NAMALWA (cell line): Measurements from ENCODE around the gene TTN.
"Not testable (repeated sequence)": the region's sequence is repeated elsewhere in the genome, so short reads cannot be mapped to it uniquely, and the experiment has no call there.

Experiments used
- DNase-seq: peaks from one replicate; pipeline ENCODE4 v3.0.0-alpha.2; 2015; ENCODE audit warnings: low spot score

TTN gene

DNA sequence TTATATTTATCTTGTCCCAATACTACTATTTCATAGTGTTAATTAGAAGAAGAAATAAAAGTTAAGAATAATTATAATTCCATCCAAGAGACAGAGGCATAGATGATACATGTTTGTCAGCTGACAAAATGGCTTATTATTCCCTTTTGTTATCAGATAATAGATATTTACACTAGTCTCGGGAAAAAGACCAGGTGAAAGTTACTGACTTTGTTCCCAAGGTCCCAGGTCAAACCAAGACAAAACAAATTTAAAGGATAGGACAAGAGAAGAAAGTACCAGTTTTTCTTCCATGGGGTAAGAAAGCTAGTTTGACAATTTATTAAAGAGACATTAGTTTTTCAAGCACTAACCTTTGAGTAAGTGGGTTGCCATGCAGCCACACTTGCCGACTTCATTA, 73.2 kb downstream of the TTN start:
- DNase-seq, result no peak

DNA sequence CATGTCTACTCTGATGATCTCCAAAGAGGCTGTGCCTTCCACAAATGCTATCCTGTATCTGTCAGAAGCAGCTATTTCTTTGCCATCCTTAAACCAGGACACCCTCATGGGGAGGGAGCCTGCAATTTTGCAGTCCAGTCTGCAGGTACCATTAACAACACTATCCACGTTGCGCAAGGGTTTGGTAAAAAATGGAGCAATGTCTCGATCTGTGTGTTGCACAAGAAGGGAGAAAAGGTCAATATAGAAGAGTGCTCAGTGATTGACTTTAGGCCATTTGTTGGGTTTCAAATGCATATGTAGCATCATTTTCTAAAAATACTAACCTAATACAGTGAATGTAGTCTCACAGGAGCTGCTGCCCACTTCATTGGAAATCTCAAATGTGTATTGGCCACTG, 74.3 kb downstream of the TTN start:
- DNase-seq, result no peak

DNA sequence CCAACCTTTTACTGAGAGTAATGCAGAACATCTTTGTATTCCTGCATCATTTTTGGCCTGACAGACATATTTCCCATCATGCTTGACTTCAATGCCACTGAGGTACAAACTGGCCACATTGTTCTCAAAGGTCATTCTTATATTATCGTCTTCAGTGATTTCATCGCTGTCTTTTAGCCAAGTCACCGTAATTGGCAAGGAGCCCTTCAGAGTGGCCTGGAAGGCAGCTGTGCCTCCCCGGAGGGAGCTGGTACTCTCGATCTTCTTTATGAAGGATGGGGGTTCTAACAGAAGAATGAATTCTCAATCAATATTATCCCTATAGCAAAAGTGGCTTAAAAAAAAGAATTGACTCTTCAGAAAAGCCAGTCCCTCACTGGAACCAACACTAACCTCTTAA, 75.9 kb downstream of the TTN start:
- DNase-seq, result no peak

DNA sequence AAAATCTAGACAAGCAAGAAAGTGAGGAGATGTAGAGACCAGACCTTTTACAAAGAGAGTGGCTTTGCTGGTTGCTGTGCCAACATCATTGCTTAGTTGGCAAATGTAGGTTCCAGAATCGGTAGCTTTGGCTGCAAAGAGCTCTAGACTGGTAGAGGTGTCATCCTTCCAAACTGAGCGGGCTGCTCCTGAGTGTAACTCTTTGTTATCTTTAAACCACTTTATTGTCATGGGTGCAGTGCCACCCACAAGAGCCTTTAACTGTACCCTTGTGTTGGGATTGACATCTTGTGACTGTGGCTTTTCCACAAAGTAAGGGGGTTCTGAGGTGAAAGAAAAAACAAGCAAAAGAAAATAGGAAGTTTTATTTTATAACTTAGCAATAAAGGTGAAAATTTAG, 77.2 kb downstream of the TTN start:
- DNase-seq, result no peak

DNA sequence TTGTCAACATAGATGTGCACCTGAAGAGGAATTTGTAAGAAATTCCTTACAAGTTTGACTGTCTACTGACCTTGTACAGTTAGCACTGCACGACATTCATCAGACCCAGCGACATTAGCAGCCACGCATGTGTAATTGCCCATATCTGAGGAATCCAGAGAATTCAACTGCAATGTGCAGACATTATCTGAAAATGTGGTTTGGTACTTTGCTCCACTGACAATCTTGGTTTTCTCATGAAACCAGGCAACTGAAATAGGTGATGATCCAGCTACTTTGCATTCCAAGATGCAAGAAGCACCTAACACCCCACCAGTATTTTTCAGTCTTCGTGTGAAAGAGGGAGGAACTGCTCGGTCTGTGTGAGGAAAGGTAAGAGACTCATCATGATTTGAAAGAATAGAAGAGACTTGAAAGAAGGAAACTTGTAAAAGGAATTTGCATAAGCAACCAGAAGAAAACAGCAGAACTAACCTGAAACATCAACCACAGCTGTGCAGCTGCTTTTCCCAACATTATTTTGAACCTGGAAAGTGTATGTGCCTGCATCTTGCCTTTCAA, 83.4 kb downstream of the TTN start:
- DNase-seq, result no peak

DNA sequence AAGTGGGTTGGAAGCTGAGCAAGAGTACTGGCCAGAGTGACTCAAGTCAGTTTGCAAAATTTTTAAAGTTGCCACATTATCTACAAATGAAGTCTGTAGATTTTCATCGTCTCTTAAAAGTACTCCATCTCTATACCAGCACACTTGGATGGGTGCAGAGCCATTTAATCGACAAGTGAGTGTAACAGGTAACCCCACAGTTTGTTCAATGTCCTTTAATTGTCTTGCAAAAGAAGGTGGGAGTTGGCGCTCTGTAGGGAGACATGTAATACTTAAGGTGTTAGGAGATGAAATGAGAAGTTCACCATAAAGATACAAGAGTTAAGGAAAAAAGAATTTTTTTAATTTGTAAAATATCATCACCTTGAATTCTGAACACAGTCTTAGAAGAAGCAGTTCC, 84.9 kb downstream of the TTN start:
- no peak for DNase-seq

DNA sequence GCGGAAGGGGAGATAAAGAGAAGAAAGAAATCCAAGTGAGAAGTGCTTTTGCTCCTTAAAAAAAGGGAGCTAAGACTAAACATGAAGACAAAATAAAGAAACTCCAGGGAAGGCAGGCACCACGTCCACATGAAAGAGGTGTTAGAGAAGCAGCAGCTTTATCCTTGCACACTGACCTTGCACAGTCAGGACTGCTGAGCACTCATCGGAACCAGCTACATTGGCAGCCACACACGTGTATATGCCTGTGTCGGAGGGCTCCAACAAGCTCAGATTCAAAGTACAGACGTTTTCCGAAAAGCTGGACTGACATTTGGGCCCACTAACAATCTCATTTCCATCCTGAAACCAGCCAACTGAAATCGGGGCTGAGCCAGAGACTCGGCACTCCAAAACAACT, 88.2 kb downstream of the TTN start:
- DNase-seq, result no peak

DNA sequence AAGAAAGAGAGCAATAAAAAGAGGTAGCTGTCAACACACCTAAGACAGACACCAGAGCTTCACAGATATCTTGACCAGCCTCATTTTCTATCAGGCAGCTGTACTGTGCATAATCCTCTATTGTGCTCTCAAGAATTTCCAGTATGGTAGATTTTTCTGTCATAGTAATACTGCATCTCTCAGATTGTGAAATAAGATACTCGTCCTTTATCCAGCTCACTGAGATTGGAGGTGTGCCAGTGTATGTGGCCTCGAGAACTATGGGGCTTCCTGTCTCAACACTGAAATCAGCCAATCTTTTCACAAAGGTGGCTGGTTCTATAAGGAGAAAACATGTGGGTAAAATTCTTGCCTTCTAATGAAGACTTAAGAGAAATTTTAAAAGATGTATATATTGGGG, 88.9 kb downstream of the TTN start:
- no peak for DNase-seq

DNA sequence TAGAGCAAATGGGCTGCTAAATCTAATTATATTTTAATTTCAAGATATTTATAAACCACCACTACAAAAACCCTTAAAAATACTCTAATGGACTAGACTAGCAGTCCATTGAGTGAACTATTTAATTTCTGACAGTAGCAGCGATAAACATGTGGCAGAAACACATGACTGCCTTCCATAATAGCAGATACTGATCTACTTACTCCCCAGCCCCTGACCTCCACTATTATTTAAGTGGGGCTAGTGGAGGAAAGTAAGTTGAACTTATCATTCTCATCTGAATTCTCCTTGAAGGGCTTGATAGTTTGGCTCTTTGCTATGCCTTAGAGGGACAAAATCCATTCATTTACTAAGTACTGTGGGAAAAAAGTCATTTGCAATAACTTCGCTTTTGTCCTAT, 90.8 kb downstream of the TTN start:
- no peak for DNase-seq

DNA sequence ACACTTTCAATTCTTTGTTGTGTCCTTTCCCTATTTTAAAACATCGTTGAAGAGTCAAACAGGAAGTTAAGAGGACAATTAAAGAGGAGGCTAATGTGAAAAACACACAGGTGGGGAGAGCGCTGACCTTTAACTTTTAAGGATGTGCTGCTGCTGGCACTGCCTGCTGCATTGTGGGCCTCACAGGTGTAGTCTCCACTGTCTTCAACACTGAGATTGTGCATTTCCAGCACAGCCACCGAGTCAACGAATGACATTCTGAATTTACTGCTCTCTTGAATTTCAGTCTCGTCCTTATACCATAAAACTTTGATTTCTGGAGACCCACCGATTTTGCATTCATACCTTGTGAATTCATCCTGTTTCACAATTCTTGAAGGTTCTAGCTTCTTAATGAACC, 91.9 kb downstream of the TTN start:
- no peak for DNase-seq

DNA sequence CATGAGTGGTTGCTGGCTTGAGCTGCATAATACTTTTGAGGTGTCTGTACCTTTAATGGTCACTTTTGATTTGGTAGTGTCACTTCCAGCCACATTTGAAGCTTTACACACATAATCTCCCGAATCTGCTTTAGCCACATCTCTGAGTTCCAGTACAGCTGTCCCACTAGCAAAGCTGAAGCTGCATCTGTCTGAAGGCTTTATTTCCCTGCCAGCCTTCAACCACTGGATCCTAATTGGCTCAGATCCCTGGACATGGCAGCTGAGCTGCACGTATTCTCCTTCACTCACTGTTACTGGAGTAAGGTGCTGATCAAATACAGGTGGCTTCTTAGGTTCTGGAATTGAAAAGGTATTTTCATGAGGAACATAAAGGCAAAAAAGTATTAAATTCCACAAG, 99.7 kb downstream of the TTN start:
- DNase-seq, result no peak

DNA sequence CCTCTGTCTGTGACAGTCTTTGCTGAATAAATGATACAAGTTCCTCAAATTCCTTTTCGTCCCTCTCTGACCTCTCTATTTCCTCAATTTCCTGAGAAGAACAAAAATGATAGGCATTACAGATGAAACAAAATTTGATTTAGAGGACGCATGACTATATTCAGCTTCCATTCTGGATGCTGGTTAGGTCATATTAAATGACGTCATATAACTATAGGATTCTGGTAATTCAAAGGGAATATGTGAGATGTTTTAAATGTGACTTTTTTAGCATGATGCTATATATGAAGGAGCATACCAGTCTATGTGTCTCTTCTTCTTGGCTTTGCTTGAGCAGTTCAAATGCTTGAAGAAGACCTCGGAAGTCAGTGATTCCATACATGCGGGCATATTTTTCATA, 102.3 kb downstream of the TTN start:
- DNase-seq, result no peak

DNA sequence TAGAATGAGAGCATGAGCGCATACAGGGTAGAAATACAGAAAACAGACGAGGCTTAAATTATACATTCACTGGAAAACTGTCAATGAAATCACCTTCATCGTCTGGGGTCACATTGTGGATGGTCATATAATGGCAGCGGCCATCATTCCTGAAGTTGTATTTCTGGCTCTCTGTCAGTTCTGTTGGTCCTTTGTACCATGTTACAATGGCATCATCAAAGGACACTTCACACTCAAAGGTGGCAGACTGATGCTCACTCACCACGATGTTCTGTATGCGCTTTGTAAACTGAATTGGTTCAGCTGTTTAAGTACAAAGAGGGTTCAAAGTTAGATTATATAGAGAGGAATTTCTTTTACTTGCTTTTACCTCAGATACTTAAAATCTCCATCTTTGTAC, 104.9 kb downstream of the TTN start:
- no peak for DNase-seq

DNA sequence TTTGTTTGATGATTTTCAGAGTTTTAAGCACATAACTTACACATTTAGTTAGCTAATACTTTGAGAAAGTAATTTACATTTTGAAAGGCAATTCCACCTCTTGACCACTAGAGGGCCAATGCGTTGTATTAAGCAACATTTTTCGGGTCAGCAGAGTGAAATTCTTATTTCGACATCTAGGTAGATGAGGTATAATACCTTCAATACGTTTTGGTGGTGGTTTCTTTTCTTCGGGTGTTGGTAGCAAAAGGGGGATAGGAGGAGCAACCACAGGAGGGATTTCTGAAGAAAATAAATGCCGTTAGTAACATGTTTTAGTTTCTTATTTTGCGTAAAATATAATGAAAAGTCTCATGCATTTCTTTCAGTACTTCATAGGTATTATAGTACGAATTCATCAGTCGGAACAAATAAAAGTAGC, 106.3 kb downstream of the TTN start:
- peak; percentile 48 for DNase-seq

DNA sequence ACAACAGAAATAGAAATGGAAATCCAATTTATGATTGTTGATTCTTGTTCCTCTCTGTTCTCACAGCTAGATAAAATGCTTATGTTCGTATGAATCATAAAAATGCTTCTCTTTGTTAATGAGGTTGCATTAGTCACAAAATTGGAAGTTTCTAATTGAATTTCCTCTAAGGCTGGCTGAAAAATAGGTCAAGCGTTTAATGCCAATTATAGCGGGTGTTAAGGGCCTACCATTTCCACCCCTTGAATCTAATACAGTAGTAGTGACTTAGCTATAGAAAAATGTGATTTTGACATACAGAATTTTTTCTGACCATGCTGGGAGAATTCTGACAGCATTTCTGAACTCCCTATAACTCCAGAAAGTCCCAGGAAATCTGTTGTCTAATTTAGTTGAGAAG, 107.1 kb downstream of the TTN start:
- no peak for DNase-seq

DNA sequence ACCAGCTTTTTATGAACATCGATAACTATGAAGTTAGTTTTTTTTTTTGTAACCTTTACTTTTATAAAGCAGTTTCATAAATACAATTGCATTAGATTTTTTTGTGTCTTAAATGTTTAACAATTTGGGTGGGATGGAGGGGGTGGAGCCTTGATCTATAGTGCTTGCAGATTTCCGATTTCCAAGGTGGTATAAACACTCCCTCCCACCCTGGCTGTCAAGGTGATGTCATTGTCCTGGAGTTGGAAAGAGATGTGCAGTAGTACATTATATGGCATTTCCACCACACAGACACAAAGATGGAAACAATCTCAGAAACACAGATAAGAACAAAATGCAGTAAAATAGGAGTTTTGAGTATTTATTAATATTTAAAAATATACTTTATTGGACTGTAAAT, 114.4 kb downstream of the TTN start:
- no peak for DNase-seq

DNA sequence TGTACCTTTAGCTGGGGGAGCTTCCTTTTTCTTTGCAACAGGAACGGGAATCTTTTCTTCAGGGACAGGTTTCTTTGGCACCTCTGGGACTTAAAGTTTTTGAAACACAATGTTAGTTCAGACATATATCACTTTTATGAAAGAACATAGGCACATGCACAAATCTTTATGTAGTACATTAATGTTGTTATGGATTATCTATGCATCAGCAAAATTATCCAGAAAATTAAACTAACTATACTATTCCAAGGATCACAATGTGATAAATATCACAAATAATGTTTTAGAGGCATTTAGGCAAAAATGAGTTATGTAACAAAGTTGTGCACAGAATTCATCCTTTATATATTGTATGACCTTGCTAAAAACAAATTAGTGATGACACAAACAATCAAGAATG, 117.4 kb downstream of the TTN start:
- DNase-seq, result no peak

DNA sequence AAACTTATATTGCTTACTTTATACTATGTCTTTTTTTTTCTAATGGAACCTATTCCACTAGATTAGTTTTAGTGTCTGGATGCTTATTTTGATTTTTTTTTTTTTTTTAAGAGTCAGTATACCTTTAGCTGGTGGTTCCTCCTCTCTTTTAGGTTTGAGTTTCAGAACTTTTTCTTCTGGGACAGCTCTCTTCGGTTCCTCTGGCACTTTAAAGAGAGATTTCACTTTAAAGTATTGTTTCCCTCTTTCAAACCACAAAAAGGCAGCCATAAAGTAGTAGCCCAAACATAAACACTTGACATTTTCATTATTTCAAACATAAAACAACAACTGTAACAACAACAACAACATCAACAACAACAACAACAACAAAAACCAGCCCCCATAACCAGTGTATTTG, 123.3 kb downstream of the TTN start:
- no peak for DNase-seq

DNA sequence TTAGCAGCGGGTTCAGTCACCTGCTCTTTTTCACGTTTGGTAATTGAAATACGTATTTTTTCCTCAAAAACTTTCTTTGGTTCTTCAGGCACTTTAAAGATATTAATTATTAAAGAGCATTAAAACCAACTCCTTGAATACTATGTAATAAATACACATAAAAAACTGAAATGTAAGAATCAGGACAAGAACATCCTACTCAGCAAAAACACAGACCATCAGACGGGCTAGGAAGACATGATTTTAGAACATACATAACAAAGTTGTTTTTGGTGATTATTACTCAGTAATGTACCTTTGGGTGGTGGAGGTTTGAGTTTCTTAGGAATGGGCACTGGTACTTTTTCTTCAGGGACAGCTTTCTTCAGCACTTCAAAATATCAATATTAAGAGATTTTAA, 126.1 kb downstream of the TTN start:
- no peak for DNase-seq

DNA sequence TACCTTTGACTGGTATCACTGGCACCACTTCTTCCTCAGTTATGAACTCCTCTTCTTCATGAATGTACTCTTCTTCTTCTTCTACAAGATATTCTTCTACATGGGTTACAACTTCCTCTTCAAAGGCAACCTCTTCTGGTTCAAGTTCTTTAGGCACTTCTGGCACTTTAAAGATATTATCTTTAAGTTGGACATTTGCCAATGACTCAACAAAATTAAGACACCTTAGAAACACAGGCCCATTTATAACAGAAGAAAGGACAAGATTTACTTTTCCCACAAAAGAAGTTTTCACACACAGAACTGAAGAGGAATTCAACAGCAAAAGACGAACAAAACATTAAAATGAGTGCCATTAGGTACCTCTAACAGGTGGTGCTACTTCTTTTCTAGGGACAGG, 127.3 kb downstream of the TTN start:
- no peak for DNase-seq

DNA sequence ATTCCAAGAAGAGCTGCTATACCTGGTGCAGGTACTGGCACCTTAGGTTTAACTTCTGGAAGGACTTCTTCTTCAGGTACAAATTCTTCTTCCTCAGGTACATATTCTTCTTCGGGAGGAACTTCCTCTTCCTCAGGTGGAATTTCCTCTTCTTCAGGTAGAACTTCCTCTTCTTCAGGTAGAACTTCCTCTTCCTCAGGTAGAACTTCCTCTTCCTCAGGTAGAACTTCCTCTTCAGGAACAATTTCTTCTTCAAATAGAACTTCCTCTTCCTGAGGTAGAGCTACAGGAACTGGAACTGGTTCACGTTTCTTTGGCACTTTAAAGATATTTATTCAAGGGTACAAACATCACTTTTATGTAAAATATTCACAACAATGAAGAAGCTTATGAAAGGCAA, 129.6 kb downstream of the TTN start:
- DNase-seq, result no peak

DNA sequence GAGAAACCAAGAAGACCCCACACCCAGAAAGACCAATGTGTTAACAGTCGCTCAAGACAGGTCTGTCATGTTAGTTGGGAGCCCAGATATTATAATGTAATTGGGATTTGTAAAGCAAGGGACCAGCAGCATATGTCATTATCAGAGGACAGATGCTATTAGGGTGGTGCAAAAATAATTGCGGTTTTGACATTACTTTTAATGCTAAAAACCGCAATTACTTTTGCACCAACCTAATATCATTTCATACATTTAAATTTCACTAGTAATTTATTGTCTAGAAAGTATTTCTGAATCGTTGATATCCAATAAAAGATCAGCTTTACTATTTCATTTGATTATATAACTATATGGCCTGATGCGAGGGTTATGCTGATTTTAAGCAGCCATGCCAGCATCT, 131.2 kb downstream of the TTN start:
- DNase-seq, result no peak

DNA sequence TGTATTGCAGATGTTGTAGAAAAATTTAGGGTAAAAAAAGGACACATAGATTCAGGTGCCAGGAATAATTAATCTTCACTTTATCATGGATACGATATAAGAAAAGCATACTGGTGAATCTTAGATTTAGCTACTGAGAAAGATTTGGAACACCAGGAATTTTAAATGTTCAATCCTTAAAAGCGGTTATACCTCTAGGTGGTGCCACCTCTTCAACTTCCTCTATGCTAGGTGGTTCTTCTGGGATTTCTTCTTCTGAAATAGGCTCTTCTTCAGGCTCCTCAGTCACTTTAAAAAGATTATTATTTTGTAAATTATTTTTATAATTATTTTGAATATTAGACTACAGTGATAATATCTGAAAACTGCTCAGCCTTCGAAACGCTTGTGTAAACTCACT, 133.1 kb downstream of the TTN start:
- DNase-seq, result no peak

DNA sequence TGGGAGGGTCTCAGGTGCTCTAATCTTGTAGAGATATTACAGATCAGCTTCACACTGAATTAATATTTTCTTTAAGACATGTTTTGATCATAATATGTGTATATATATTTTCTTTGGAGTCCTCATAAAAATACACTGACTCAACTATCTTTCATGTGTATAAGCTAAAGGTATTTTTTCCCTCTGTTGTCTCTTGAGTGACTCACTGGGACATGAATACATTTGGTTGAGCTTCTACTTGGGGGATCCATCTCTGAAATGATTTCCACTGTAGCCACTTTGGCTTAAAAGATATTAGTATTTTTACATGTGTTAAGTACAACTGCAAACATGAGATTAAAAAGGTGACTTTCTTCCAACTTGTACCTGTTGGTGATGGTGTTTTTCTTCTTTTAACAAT, 140.8 kb downstream of the TTN start:
- DNase-seq, result no peak

DNA sequence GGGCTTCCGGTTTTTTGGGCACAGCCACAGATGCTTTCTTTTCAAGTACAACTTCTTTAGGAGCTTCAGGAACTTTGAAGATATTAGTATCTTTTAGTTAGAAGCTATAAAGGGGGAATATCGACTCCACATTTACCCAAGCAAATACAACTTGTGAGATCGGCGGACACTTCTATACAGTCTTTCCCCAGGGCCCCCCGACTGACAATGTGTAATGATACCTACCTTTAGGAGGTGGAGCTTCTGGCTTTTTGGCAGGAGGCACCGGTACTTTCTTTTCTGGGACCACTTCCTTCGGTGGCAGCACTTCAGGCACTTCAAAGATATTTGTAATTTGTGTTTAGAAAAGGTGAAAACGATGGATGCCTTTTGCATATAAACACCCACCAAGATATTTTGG, 148.7 kb downstream of the TTN start:
- not testable (repeated sequence) for DNase-seq
